HEK293 (cell line): ENCODE measurements around the gene CLRN1.

Experiments used
- ATF2 ChIP-seq: fragments of 450-650 bp; formaldehyde crosslinking; IDR thresholded peaks from 2 replicates; pipeline ENCODE4 v1.5.1; 2016; ENCODE audit warnings: missing biosample characterization, missing genetic modification characterization, low read depth
- CTCF ChIP-seq: fragments of 450-650 bp; formaldehyde crosslinking; IDR thresholded peaks from 2 replicates; pipeline ENCODE4 v1.5.1; 2016; ENCODE audit warnings: missing biosample characterization, missing genetic modification characterization
- FEZF1 ChIP-seq: fragments of 450-650 bp; formaldehyde crosslinking; IDR thresholded peaks from 2 replicates; pipeline ENCODE4 v1.5.1; 2016; ENCODE audit warnings: missing biosample characterization, missing genetic modification characterization
- PRDM1 ChIP-seq: fragments of 450-650 bp; formaldehyde crosslinking; IDR thresholded peaks from 2 replicates; pipeline ENCODE4; 2016; ENCODE audit warnings: missing biosample characterization, missing genetic modification characterization
- RBAK ChIP-seq: fragments of 450-650 bp; formaldehyde crosslinking; IDR thresholded peaks from 2 replicates; pipeline ENCODE4 v1.5.1; 2016; ENCODE audit warnings: missing biosample characterization, missing genetic modification characterization
- ZNF146 ChIP-seq: fragments of 450-650 bp; formaldehyde crosslinking; IDR thresholded peaks from 2 replicates; pipeline ENCODE4 v1.5.1; 2016; ENCODE audit warnings: missing biosample characterization, missing genetic modification characterization
- ZNF157 ChIP-seq: fragments of 450-650 bp; formaldehyde crosslinking; IDR thresholded peaks from 2 replicates; pipeline ENCODE4 v1.5.1; 2016; ENCODE audit warnings: missing biosample characterization, missing genetic modification characterization
- ZNF24 ChIP-seq: fragments of 450-650 bp; formaldehyde crosslinking; IDR thresholded peaks from 2 replicates; pipeline ENCODE4 v1.5.1; 2016; ENCODE audit warnings: missing biosample characterization, missing genetic modification characterization
- ZNF521 ChIP-seq: fragments of 450-650 bp; formaldehyde crosslinking; IDR thresholded peaks from 2 replicates; pipeline ENCODE4 v1.5.1; 2017; ENCODE audit warnings: missing biosample characterization, mild to moderate bottlenecking, missing genetic modification characterization
- ZNF624 ChIP-seq: fragments of 450-650 bp; formaldehyde crosslinking; IDR thresholded peaks from 2 replicates; pipeline ENCODE4 v1.5.1; 2017; ENCODE audit warnings: missing biosample characterization, missing genetic modification characterization
- ZNF626 ChIP-seq: fragments of 450-650 bp; sonication (Bioruptor Pico); formaldehyde crosslinking; IDR thresholded peaks from 2 replicates; pipeline ENCODE4 v1.5.1; 2018; ENCODE audit warnings: missing biosample characterization, missing genetic modification characterization, inconsistent platforms
- ZNF768 ChIP-seq: fragments of 450-650 bp; formaldehyde crosslinking; IDR thresholded peaks from 2 replicates; pipeline ENCODE4 v1.5.1; 2018; ENCODE audit warnings: missing biosample characterization, mild to moderate bottlenecking, missing genetic modification characterization
- ZNF785 ChIP-seq: fragments of 450-650 bp; formaldehyde crosslinking; IDR thresholded peaks from 2 replicates; pipeline ENCODE4 v1.5.1; 2016; ENCODE audit warnings: missing biosample characterization, missing genetic modification characterization

- no peak for TF ChIP-seq ZNF24 (tag by site-specific recombination)
- no peak for TF ChIP-seq ATF2 (tag by site-specific recombination)
- no peak for TF ChIP-seq ZNF785 (tag by site-specific recombination)
- no peak for TF ChIP-seq RBAK (tag by site-specific recombination)
- TF ChIP-seq CTCF (tag by site-specific recombination) = no peak
- TF ChIP-seq ZNF626 (tag by site-specific recombination) = no peak
- TF ChIP-seq ZNF157 (tag by site-specific recombination) = no peak
- no peak for TF ChIP-seq ZNF768 (tag by site-specific recombination)
- TF ChIP-seq ZNF624 (tag by site-specific recombination) = no peak
- TF ChIP-seq FEZF1 (tag by site-specific recombination) = no peak
- no peak for TF ChIP-seq PRDM1 (tag by site-specific recombination)
- TF ChIP-seq ZNF521 = no peak
- TF ChIP-seq ZNF146 (tag by site-specific recombination) = no peak
These were observed 94.2 kb downstream of the CLRN1 start for GRCh38 chr3:150878290-150878689.
